SJSA1 (cell line): Measurements from ENCODE around the gene CALD1. TPM values are rescaled to one million over a fixed set of nuclear protein-coding genes. Genes with fewer than 3 reads are reported as not detected.

Experiments
- DNase-seq, 2 experiments: peaks; one replicate each; pipeline ENCODE4 v3.0.0-alpha.2; 2015 to 2020; ENCODE audit warnings: low spot score in 2 of 2, low read depth in 1 of 2
- H3K27ac ChIP-seq: fragments of 250-450 bp; sonication (Bioruptor Pico); 2 replicates; pipeline ENCODE4 v1.5.1; 2020; ENCODE audit warnings: mild to moderate bottlenecking, moderate library complexity
- H3K27me3 ChIP-seq: fragments of 250-450 bp; sonication (Bioruptor Pico); replicated peaks from 2 replicates; pipeline ENCODE4 v1.5.1; 2020; ENCODE audit warnings: mild to moderate bottlenecking, moderate library complexity
- H3K36me3 ChIP-seq: fragments of 250-450 bp; sonication (Bioruptor Pico); 2 replicates; pipeline ENCODE4 v1.5.1; 2020; ENCODE audit warnings: mild to moderate bottlenecking
- H3K4me1 ChIP-seq: fragments of 250-450 bp; sonication (Bioruptor Pico); replicated peaks from 2 replicates; pipeline ENCODE4 v1.6.1; 2021; ENCODE audit warnings: mild to moderate bottlenecking
- H3K4me3 ChIP-seq: fragments of 250-450 bp; sonication (Bioruptor Pico); 2 replicates; pipeline ENCODE4 v1.5.1; 2020; ENCODE audit warnings: mild to moderate bottlenecking
- H3K9me3 ChIP-seq: fragments of 250-450 bp; sonication (Bioruptor Pico); replicated peaks from 2 replicates; pipeline ENCODE4 v1.5.1; 2020; ENCODE audit warnings: mild to moderate bottlenecking
- total RNA-seq: library from RNA; depleted of rRNA; stranded (reverse); fragments of >200 nt; shearing (Covaris generic); gene quantifications from 2 replicates; pipeline ENCODE4 v1.2.3, GENCODE V29; 2014

Gene CALD1
- total RNA-seq, 1 experiment from 2014 or later = 544 TPM

DNA sequence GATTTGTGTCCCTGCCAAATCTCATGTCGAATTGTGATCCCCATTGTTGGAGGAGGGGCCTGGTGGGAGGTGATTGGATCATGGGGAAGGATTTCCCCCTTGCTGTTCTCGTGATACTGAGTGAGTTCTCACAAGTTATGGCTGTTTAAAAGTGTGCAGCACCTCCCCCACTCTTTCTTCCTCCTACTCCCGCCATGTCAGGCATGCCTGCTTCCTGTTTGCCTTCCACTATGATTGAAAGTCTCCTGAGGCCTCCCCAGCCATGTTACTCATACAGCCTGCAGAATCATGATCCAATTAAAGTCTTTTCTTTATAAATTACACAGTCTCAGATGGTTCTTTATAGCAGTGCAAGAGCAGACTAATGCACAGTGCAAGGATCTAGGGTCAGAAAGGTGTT lies 75.4 kb downstream of the CALD1 start:
- peak; percentile 34 to 52 for DNase-seq
- no peaks in the 10 kb centered on the region for H3K27me3 ChIP-seq
- H3K4me1 ChIP-seq = peaks cover 32% of the 10 kb centered on the region
- H3K9me3 ChIP-seq = no peaks in the 10 kb centered on the region
- no peak overlapping the region for H3K4me3 ChIP-seq
- peak overlapping the region; percentile 46 for H3K27ac ChIP-seq
- H3K36me3 ChIP-seq = peaks cover 41% of the 10 kb centered on the region

GRCh38 chr7:134855442-134855841 lies 76.0 kb downstream of the CALD1 start:
- peaks cover 39% of the 10 kb centered on the region for H3K36me3 ChIP-seq
- no peak overlapping the region for H3K4me3 ChIP-seq
- H3K27me3 ChIP-seq = no peaks in the 10 kb centered on the region
- DNase-seq = peak in 1 of 2 experiments; percentile 23
- peak overlapping the region; percentile 46 for H3K27ac ChIP-seq
- no peaks in the 10 kb centered on the region for H3K9me3 ChIP-seq
- peaks cover 32% of the 10 kb centered on the region for H3K4me1 ChIP-seq

DNA sequence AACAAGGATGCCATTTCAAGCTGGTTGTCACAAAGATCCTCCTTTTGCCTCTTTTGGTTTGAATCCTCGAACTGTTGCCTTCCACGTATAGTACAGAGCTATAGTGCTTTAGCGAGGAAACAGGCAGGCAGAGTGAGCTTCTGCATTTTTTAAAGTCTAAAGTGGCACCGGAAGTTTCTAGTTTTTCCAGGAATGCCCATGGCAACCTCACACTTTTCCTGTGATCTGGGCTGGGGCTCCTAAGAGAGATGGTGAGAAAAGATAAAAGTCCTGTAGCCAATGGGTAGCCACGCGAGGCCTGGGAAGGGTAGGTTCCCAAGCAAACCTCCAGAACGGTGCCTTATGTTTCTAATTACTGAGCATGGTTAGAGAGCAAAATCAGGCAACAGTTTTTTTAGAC lies 76.7 kb downstream of the CALD1 start:
- peak in 1 of 2 experiments; percentile 33 for DNase-seq
- Histone ChIP-seq H3K27me3 (no peaks in the 10 kb centered on the region), H3K4me3 (no peak overlapping the region), H3K27ac (peak overlapping the region; percentile 46), H3K36me3 (peaks cover 36% of the 10 kb centered on the region), H3K4me1 (peaks cover 28% of the 10 kb centered on the region), H3K9me3 (no peaks in the 10 kb centered on the region)

GRCh38 chr7:134856691-134857090 lies 77.3 kb downstream of the CALD1 start:
- H3K4me3 ChIP-seq = no peak overlapping the region
- no peaks in the 10 kb centered on the region for H3K27me3 ChIP-seq
- peak in 1 of 2 experiments; percentile 63 for DNase-seq
- peaks cover 36% of the 10 kb centered on the region for H3K36me3 ChIP-seq
- no peaks in the 10 kb centered on the region for H3K9me3 ChIP-seq
- H3K4me1 ChIP-seq = peaks cover 28% of the 10 kb centered on the region
- peak overlapping the region; percentile 46 for H3K27ac ChIP-seq

GRCh38 chr7:134857958-134858357 lies 78.5 kb downstream of the CALD1 start:
- Histone ChIP-seq H3K27me3 (no peaks in the 10 kb centered on the region), H3K36me3 (peaks cover 41% of the 10 kb centered on the region), H3K27ac (no peak overlapping the region), H3K4me3 (no peak overlapping the region), H3K4me1 (peaks cover 28% of the 10 kb centered on the region), H3K9me3 (no peaks in the 10 kb centered on the region)
- DNase-seq = no peak

DNA sequence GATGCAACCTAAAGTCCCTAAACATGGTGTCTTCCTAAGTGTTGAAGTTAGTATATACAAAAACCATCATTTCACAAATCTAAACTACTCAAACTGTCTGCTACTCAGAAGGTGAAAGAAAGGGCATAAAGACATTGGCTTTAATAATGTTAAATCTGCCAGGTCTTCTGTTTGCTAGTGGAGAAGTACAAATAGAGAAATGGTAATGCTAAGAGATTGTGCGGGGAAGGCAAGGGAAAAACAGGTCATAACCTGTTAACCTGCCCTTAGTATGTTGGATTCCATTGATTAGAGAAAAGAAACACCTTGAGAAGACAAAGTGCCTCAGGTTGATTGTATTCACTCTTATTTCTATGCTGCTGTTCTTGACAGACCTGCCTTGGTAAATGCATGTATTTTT lies 80.3 kb downstream of the CALD1 start:
- no peak overlapping the region for H3K4me3 ChIP-seq
- H3K36me3 ChIP-seq = peaks cover 44% of the 10 kb centered on the region
- DNase-seq = no peak
- H3K4me1 ChIP-seq = peaks cover 27% of the 10 kb centered on the region
- no peak overlapping the region for H3K27ac ChIP-seq
- no peaks in the 10 kb centered on the region for H3K27me3 ChIP-seq
- no peaks in the 10 kb centered on the region for H3K9me3 ChIP-seq

GRCh38 chr7:134865001-134865845 lies 85.8 kb downstream of the CALD1 start:
- Histone ChIP-seq H3K4me1 (peaks cover 31% of the 10 kb centered on the region), H3K27me3 (no peaks in the 10 kb centered on the region), H3K27ac (peak overlapping the region; percentile 44), H3K36me3 (peaks cover 75% of the 10 kb centered on the region), H3K4me3 (no peak overlapping the region), H3K9me3 (no peaks in the 10 kb centered on the region)
- peak in 1 of 2 experiments; percentile 31 for DNase-seq

- H3K36me3 ChIP-seq = peaks cover 76% of the 10 kb centered on the region
- H3K4me1 ChIP-seq = peaks cover 31% of the 10 kb centered on the region
- peak overlapping the region; percentile 4; the same call in 1 of the 2 replicates for H3K27ac ChIP-seq
- H3K27me3 ChIP-seq = no peaks in the 10 kb centered on the region
- no peaks in the 10 kb centered on the region for H3K9me3 ChIP-seq
- peak in 1 of 2 experiments; percentile 37 for DNase-seq
- no peak overlapping the region for H3K4me3 ChIP-seq
These were observed 87.2 kb downstream of the CALD1 start for GRCh38 chr7:134866617-134867016.

GRCh38 chr7:134870156-134870555 lies 90.7 kb downstream of the CALD1 start:
- Histone ChIP-seq H3K4me3 (no peak overlapping the region), H3K36me3 (peaks cover 73% of the 10 kb centered on the region), H3K27ac (no peak overlapping the region), H3K27me3 (no peaks in the 10 kb centered on the region), H3K9me3 (no peaks in the 10 kb centered on the region), H3K4me1 (peaks cover 52% of the 10 kb centered on the region)
- DNase-seq = no peak

DNA sequence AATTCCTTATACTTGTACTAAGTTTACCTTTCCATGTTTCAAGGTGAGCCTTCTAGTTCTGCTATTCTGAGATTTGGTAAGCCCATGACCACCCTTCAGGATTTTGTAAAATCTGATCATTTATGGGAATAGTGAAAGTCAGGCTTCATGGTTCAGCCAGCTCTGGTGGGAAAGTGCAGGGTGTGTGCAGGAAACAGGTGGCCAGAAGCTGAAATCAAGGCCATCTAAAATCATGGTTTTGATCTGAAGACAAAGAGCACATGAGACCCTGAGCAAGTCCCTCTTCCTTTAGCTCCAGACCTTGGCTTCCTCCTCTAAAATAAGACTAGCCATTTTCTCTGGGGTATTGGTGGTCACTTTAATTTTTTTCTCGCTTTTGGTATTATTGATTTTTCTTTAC lies 91.3 kb downstream of the CALD1 start:
- Histone ChIP-seq H3K4me1 (peaks cover 52% of the 10 kb centered on the region), H3K27ac (no peak overlapping the region), H3K36me3 (peaks cover 68% of the 10 kb centered on the region), H3K4me3 (no peak overlapping the region), H3K9me3 (no peaks in the 10 kb centered on the region), H3K27me3 (no peaks in the 10 kb centered on the region)
- DNase-seq = no peak

- Histone ChIP-seq H3K27ac (no peak overlapping the region), H3K4me1 (peaks cover 48% of the 10 kb centered on the region), H3K27me3 (no peaks in the 10 kb centered on the region), H3K4me3 (no peak overlapping the region), H3K9me3 (no peaks in the 10 kb centered on the region), H3K36me3 (peaks cover 54% of the 10 kb centered on the region)
- no peak for DNase-seq
These were observed 93.8 kb downstream of the CALD1 start for GRCh38 chr7:134873253-134873652.

DNA sequence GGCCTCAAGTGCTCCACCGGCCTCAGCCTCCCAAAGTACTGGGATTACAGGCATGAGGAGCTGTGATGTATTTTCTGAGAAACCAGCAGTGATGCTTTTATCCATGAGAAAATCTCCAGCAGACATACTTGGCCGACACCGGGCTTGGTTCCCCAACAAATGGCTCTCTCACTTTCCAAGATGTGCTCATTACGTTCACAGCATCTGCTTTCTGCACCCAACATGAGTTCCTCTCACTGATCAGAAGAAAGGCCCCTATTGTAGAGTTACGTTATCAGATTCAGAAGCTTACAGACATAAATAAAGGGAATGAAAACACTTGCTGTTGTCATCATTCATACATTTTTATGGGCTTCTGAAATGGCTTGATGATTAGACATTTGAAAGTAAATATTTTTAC lies 95.0 kb downstream of the CALD1 start:
- Histone ChIP-seq H3K27me3 (no peaks in the 10 kb centered on the region), H3K4me3 (no peak overlapping the region), H3K36me3 (peaks cover 48% of the 10 kb centered on the region), H3K27ac (no peak overlapping the region), H3K9me3 (no peaks in the 10 kb centered on the region), H3K4me1 (peaks cover 58% of the 10 kb centered on the region)
- no peak for DNase-seq

DNA sequence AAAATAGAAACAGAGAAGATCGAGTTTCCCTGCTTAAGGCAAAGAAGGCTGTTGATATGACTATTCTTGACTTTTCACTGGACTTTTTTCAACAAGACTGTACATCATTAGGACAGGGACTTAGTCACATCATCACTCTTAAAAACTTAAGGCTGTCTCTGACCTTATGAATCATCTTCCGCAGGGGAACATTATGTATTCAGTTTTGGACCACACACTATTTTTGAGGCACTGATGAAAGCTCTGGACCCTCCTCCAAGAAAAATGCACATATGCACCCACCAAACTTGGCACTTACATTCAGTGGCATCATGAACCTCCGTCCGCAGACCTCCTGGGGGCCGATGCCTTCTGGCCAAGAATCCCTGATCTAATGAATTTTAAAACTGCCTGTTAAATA lies 96.4 kb downstream of the CALD1 start:
- peak overlapping the region; percentile 10; the same call in 1 of the 2 replicates for H3K27ac ChIP-seq
- peaks cover 44% of the 10 kb centered on the region for H3K36me3 ChIP-seq
- no peaks in the 10 kb centered on the region for H3K27me3 ChIP-seq
- H3K4me3 ChIP-seq = no peak overlapping the region
- no peaks in the 10 kb centered on the region for H3K9me3 ChIP-seq
- H3K4me1 ChIP-seq = peaks cover 70% of the 10 kb centered on the region
- DNase-seq = peak; percentile 59 to 77

DNA sequence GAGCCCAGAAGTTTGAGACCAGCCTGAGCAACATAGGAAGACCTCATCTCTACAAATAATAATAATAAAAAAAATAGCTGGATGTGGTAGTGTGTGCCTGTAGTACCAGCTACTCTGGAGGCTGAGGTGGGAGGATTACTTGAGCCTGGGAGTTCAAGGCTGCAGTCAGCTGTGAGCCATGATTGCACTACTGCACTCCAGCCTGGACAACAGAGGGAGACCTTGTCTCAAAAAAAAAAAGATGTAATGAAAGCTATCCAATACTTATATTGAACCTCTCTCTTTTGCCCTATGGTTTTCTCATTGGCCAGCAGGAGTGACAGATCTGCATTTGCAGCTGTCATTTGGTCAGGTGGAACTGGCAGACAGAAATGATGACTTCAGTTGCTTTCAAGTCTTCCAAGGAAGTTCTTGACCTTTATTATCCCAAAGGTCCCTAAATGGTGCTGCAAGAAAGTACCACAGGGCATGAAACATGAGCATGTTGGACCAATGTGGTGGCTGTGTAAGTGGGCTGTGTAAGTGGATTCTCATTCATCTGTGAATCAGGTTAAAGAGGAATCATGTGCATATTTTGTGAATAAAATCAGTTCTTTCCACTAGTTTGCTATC lies 99.4 kb downstream of the CALD1 start:
- Histone ChIP-seq H3K9me3 (no peaks in the 10 kb centered on the region), H3K4me3 (no peak overlapping the region), H3K27ac (no peak overlapping the region), H3K27me3 (no peaks in the 10 kb centered on the region), H3K36me3 (peaks cover 41% of the 10 kb centered on the region), H3K4me1 (peaks cover 66% of the 10 kb centered on the region)
- no peak for DNase-seq
